ENCODE data around the gene BRSK2.

BRSK2 gene

GRCh38 chr11:1389103-1389931 lies 417 bp upstream of the BRSK2 start (continued):
- TF ChIP-seq ZNF2 (tag by site-specific recombination; IDR thresholded peaks at IDR 0.05) (0 out of 2 replicates have a peak, but pooled peaks have one; percentile 34), ZNF174 (tag by site-specific recombination; IDR thresholded peaks at IDR 0.05) (no peak), ZNF548 (tag by site-specific recombination; IDR thresholded peaks at IDR 0.05) (no peak), ZNF549 (tag by site-specific recombination; IDR thresholded peaks at IDR 0.05) (no peak), ZNF157 (tag by site-specific recombination; IDR thresholded peaks at IDR 0.05) (no peak), PRDM2 (tag by site-specific recombination; IDR thresholded peaks at IDR 0.05; ENCODE audit: borderline replicate concordance) (no peak), ZNF112 (tag by site-specific recombination; IDR thresholded peaks at IDR 0.05) (no peak), ZNF776 (tag by site-specific recombination; IDR thresholded peaks at IDR 0.05; ENCODE audit: borderline replicate concordance) (no peak), ZNF214 (tag by site-specific recombination; IDR thresholded peaks at IDR 0.05; ENCODE audit: borderline replicate concordance) (no peak), ZSCAN18 (tag by site-specific recombination; IDR thresholded peaks at IDR 0.05) (no peak), ZNF692 (tag by site-specific recombination; IDR thresholded peaks at IDR 0.05) (peak; percentile 89), CTCF (tag by site-specific recombination; IDR thresholded peaks at IDR 0.05) (peak; percentile 48; the same call in 1 of the 2 replicates), PRDM10 (tag by site-specific recombination; IDR thresholded peaks at IDR 0.05) (no peak), ZFP69B (tag by site-specific recombination; IDR thresholded peaks at IDR 0.05) (peak; percentile 85), ZFP41 (tag by site-specific recombination; IDR thresholded peaks at IDR 0.05; ENCODE audit: borderline replicate concordance) (no peak), GLIS2 (tag by site-specific recombination; IDR thresholded peaks at IDR 0.05) (peak; percentile 77), ZNF398 (tag by site-specific recombination; IDR thresholded peaks at IDR 0.05) (peak; percentile 65), ZNF626 (tag by site-specific recombination; IDR thresholded peaks at IDR 0.05) (no peak), BCL6B (tag by site-specific recombination; IDR thresholded peaks at IDR 0.05) (no peak), ZNF561 (tag by site-specific recombination; IDR thresholded peaks at IDR 0.05; ENCODE audit: borderline replicate concordance) (no peak)

Data from HEK293 (cell line).